CD4-positive, alpha-beta T cell treated with Interleukin-17A for 1 hour (primary cell): ENCODE measurements around the gene MYO18B.

Experiments
- DNase-seq: peaks from one replicate; pipeline ENCODE4 v3.0.0-alpha.2; 2020

MYO18B gene

DNA sequence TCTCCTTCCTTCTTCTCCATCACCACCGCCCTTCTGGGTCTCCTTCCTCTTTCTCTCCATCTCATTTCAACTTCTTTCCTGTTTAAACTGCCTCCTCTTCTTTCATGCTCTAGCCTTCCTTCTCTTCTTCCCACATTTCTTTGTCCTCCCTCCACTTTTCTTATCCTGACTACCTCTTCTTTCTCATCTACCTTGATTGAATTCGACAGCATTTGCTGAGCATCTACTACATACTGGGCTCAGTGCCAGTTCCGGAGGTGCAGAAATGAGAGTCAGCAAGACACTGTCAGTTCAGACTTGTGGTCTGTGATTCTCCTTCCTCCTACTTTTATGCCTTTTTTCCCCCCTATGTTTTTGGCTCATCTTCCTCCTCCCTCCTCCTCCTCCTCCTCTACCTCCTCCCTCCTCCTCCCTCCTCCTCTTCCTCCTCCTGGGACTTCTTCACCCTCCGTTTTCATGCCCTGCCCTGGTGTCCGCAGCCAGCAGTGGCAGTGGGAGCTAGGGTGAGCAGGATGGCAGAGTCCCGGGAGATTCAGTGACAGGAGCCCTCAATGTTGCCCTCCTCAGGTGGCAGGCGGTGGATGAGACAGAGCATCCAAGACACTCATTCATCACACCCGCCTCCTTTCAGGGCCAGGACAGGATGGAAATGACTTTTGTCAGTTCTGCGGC, 281.3 kb downstream of the MYO18B start:
- no peak for DNase-seq

DNA sequence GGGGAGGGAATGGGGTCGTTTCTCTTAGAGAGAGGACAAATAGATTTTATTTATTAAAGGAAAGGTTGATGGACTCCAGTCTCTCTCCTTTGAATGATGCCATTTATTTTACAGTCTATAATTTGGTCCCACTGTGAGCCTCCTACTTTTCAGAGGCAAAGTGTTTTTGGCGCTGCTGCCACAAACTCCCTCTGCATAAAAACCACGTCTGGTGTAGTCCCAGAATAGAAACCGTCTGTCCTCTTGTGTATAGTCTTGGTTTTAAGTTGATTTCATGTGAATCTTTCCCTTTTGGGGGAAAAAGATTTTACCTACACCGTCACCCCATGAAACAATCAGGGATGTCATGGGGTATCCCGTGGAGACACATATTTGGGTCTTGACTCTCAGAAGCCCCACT, 283.6 kb downstream of the MYO18B start:
- no peak for DNase-seq

DNA sequence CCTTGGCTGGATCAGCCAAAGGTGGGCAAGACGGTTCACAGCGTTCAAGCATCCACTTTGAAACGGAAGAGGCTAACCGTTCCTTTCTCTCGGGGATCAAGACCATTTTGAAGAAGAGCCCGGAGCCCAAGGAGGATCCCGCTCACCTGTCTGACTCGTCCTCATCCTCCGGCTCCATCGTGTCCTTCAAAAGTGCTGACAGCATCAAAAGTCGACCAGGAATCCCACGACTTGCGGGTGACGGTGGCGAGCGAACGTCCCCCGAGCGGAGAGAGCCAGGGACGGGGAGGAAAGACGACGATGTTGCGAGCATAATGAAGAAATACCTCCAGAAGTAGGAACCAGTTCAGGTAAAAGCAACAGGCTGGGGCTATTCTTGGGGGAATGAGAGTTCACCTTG, 285.4 kb downstream of the MYO18B start:
- DNase-seq: no peak

DNA sequence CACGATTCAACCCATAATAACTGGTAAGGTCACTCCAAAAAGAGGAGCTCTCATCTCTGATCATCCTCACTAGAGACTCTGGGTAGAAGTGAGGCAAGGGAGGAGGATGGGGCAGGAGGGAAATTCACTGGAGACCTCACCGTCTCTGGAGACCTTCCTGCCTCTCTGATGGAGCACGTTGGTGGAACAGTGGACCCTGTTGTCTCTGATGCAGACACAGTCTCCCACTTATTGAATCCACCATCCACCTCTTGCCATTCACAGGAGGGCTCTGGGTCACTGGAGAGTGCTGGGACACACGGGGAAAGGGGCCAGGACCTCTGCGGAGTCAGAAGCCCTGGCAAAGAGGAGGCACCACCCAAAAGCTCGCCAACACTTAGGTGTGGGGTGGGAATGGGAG, 289.7 kb downstream of the MYO18B start:
- DNase-seq: no peak

DNA sequence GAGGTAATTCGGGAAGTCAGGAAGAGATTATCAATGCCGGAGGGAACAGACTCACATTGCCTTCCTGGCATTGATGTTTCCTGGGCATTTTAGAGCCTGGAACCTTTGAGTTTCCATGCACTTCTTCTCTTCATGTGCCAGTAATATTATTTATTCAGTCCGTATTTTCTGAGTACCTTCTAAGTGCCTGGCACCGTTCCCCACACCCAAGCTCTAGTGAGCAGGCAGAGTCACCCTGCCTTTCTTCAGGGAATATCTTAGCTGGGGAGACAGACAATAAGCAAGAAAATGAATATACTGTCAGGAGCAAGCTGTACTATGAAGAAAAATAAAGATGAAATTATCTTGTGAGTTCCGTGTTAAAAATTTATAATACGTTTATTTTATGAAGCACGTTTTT, 291.1 kb downstream of the MYO18B start:
- no peak for DNase-seq

DNA sequence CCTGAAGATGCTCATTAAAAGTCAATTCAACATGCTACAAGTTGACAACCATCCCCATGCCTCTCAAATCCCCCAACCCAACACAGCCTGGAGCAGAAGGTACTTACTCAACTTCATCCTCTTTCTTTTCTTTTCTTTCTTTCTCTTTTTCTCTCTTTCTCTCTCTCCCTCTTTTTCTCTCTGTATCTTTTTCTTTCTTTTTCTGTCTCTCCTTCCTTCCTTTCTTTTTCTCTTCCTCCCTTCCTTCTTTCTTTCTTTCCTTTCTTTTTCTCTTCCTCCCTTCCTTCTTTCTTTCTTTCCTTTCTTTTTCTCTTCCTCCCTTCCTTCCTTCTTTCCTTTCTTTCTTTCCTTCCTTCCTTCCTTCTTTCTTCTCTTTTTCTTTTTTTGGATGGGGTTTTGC, 291.6 kb downstream of the MYO18B start:
- no peak for DNase-seq

DNA sequence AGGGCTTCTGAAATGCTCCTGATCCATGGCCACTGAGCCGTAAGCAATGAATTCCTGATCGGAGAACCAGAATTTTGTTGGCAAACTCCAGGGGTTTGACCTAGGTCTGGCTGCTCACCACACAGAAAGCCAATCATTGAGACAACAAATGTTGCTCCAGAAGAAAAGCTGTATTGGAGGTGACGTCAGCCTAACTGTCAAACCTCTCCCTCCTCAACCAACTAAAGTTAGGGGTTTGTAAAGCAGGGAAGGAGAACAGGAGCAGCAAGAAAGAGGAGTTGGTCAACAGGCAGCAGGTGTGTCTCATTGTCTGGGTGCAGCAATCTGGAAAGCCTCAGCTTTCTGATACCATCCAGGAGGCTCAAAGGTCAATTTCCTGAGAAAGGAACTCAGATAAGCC, 293.5 kb downstream of the MYO18B start:
- no peak for DNase-seq

DNA sequence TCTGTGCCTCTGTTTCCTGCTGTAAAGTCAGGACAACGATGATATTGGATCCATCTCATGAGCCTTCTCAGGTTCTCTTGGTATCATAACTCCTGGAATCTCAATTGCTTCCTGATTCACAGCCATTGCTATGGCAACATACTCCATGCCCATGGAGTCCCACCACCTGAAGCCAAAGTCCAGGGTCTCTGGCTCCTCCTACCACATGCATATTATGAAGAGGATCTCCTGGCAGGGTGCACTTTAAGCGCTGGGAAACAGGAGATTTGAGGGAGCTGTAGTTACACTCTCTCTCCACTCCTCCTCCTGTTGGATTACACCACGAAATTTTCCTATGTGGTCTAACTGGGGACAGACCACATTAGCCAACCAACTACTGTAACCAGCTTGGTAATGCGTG, 296.4 kb downstream of the MYO18B start:
- DNase-seq: no peak

DNA sequence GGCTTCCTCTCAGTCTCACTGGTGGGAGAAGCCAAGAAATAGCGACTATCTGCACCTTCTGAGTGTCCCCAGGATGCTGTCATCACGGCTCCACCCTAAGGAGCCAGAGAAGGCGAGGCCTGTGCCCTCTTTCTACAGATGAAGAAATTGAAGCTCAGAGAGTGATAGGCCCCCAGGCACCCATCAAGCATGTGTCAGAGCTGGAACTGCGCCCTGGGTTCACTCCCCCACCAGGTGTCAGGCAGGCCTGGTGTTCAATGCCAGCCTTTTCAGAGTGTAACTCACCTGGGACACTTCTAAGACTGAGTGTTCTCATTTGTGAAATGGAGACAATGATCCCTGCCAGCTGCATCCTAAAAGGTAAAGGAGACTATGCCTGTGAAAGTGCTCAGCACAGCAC, 299.9 kb downstream of the MYO18B start:
- DNase-seq: no peak

DNA sequence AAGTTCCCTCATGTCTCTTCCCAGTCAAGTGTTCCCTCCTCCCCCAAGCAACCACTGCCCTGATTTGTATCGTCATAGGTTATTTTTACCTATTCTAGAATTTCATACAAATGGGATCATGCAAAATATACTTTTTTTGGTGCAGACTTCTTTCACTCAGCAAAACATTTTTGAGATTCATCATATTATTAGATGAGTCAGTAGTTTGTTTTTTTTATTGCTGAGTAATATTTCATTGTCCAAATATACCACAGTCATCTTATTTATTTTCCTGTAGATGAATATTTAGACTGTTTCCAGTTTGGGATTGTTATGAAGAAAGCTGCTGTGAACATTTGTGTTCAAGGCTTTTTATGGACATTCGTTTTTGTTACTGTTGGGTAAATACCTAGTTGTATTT, 301.0 kb downstream of the MYO18B start:
- no peak for DNase-seq

DNA sequence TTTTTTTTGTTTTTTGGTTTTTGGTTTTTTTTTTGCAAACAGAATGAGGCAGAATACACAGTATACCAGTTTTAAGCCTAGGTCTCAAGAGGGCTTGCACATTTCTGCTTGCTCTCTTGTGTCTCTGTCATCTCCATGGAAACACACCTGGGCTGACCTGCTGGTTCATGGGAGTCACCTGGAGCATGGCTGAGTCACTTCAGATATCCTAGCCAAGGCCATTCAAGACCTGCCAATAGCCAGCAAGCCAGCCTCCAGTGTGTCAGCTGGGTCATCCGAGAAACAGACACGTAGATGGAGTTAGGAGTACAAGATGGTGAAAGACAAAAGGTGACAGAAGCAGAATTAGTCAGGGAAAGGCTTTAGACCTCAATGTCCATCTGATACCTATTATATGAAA, 303.1 kb downstream of the MYO18B start:
- no peak for DNase-seq

DNA sequence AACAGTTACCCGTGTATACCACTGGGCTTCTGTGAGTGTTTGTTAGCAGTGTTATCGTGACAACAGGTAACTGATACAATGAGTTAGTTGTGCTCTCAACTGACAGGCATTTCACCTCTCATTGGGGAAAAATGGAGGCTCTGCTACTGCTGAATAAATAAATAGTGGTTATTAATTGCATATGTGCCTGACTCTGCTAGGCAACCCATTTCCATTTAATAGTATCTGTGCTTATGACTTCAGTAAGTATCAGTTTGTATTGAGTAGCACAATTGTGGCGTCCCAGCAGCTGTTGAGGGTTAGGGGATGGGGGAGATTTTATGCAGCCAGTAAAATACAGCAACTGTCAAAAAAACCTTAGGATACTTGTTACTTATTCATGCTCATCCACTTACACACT, 303.9 kb downstream of the MYO18B start:
- DNase-seq: no peak

DNA sequence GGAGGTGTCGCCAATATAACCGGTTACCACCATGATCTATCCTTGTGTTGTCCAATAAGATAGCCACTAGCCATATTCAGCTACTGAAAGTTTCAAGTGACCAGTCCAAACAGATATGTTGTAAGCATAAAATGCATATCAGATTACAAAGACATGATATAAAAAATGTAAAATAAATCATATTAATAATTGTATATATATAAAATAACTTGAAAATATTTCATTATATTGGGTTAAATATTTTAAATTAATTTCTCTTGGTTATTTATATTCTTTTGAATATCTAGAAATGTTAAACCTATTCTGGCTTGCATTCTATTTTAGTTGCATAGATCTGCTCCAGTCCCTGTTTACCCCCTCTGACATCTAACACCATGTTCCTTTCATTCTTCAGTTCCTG, 305.5 kb downstream of the MYO18B start:
- no peak for DNase-seq

DNA sequence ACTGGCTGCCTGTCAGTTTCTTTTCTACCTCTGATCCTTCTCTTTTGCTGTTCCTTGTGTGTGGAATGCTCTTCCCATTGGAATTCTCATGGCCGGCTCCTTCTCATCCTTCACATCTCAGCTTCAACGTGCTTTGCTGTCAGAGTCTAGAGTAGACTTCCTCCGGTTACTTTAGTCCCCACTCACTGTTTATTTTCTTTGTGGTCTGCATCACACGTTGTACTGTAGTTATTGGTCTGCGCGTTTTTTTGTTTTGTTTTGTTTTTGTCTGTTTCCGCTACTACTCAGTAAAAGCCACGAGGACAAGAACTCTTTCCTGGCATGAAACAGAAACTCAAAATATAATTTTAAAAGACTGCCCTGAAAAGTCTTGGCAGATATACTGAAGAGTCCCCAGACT, 305.9 kb downstream of the MYO18B start:
- no peak for DNase-seq

DNA sequence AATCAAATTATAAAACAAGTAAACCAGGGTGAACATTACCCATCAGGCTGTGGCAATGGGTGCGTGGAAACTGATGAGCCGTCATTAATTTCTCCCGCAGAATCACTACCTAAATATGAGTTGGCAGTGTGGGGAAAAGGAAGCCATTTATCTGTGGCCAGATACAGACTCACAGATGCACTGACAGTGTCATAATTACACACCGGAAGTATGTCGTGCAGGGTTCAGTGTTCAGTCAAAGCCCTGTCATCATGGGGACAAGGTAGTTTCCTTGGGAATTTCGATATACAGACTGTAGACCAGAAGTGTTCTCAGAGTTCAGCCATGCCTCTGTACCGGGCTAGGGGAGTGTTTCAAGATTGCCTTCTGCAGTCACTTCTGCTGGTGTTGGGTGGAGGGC, 308.1 kb downstream of the MYO18B start:
- DNase-seq: no peak

DNA sequence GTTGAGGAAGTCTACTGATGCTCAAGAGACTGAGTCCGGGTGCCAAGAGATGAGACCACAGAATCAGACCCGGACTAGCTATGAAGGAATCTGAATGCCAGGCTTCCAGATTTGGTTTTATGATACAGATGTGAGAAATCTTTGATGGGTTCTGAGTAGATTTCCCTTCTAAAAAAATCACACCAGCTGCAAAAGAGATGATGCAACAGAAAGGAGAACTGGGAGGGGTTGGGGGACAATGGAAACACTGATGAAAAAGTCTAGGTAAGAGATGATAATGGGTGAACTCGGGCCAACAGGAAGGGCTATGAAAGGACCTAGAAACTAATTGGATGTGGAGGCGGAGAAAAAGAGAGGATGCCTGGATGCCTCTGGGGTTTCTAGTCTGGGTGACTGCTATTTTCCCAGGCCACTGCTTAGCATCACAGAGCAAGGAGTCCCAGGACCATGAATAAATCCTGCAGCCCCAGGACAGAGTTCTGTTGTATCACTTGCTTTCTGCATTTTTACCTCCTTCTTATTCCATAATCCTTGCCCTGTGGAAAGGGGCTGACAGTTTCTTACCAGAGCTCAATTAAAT, 311.8 kb downstream of the MYO18B start:
- DNase-seq: no peak

DNA sequence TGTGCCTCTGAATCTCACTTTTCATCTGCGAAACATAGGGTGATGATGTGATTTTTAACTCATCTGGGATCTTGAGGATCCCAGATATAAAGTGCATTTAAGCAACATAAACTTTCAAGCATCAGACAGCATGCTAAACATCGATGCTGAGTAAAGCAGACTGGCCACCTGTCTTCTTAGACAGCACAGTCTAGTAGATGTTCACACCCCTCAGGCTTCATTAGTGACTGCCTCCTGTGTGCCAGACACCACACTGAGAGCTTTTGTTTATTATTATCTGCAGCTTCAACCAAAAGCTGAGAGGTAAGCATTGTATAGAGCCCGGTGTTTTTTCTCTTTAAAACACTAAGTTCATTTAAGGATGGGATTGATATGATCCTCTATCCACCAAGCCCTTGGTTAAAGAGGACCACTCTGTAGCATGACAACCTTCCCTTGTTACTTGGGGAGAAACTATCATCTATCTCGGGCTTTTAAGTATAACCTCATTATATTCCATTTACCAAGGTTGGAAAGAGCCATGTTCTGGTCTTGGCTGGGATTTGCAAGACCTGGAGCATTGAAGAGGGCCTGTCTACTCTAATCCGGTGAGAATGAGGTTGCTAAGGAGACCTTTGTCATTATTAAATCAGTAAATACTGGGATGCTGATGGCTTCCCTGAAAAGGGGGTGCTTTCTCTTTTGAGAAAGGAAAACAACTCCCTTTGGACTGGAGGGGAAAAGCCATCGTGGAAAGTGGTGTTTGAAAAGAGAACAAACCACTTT, 313.0 kb downstream of the MYO18B start:
- no peak for DNase-seq

DNA sequence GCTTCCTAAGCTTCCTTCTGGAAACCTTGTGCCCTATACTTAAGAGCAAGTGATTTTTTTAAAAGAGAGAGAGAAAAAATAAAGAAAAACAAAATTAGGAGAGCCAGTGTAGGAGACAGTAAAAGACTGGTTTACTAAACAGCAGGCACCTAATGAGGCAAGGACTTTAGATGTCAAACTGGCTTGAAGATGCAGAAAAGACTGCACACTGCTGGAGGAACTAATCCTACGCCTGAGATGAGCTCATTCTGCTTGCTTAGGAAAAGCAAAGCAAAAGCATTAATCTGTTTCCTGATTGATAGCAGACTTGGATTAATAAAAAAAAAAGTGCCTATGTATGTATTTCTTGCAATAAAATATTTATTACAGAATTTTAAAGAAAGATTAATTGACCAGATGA, 313.7 kb downstream of the MYO18B start:
- no peak for DNase-seq

DNA sequence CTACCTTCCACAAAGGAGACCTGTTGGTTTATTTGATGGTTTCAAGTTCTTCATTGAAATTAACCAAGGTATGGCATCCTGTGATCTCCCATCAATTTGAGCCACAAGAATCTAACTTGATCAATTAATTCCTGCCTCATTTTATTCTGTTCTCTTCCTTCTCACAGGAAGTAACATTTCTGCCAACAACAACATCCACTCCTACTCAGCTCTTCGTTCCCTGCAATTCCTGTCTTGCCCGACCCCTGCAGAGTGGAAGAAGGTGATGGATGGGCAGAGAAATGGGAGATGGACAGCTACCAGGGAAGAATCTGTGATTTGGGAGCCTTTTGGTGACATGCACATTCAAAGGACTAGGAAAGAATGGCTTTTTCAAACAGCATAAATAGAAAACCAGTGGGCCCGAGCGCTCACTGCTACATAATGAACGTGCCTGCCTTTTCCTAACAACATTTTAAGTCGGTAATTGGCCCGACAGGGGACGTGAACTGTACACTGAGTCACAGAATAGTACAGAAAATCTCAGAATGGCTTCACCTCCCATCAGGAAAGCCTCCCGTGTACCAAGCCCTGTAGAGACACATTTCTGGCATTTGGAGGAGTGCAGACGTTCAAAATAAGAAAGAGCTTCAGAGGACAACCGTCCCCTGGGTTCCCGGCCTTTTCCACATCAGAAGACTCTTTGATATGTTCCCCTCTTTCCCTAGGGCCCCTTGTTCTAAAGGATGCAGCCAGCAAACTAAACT, 314.6 kb downstream of the MYO18B start:
- DNase-seq: no peak

DNA sequence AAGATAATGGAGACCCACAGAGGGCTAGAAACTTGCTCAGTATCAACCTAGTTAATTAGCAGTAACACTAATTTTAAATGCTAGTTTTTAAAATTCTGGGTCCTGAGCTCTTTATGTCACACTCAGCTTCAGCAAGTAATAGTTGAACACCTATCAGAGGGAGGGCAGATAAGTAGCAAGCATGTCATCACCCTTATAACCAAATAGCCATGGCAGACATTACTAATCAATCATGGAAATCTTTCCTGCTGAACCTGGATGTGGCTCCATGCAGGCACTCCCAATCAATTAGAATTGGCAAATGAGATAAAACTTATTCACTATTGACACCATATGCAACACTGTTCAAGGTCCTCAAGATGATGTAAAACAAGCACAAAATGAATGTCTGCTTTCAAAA, 315.7 kb downstream of the MYO18B start:
- DNase-seq: no peak

DNA sequence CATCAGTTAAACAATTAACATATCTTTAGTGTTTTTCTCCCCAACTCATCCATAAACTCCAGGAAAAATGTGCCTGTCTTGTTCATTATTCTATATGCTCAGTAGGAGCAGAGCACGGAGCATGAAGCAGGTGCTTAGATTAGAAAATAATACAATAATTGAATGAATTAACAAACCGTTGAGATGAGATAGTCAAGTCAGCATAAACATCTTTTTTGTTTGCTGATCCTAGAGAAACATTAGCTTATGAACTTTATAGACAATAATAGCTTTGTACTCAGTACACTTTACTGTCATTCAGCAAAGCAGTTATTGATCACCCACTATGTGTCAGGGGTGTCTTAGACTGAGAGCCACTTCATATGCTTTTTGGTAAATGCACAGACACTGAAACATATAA, 322.1 kb downstream of the MYO18B start:
- no peak for DNase-seq

DNA sequence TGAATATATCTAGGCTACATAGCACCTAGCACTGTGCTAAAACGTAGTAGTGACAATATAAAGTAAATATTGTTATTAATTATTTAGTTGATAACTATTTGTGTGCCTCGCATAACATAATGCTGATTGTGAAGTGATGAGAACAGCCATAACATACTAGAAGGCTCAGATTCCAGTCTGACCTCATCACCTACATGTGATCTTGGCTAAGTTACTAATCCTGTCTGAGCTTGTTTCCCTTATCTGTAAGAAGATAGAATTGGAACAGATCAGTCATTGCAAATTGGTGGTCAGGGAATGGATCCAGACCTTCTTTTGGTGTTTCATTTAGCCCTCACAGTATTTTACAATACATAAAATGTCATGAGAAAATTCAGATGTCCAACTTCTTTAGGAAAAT, 323.9 kb downstream of the MYO18B start:
- DNase-seq: no peak

DNA sequence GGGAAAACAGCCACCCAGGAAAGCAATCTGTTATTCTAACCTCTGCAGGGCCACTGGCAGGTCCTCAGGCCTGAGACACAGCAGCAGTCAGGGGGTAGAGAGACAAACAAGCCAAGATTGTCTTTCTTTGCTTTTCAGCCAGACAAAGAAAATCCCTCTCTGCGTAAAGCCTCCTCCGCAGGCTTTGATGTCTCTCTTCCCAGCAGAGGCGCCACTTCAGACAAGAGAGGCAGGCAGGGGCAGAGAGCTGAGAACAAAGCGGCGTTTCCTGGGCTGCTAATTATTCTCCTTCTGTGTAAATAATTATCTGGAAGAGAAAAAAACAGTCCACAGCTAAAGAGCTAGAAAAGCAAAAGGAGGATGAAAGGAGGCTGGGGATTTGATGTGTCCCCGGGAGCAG, 324.5 kb downstream of the MYO18B start:
- no peak for DNase-seq

DNA sequence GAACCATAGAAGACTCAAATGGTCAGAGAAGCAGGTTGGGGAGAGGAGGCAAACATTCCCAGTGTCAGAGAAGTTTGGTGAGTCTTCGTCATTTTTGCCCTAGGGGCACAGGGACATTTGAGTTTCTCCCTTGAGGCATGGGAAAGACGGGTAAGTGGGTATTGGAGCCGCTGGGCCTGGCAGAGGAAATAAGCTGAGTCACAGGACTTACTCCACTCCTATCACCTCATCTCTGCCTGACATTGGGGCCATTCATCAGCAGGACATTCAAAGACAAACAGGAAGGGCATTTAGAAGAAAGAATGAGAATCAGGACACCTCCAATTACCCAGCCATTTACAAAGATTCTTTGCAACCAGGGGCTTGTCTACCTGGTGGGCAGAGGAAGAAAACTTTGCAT, 326.6 kb downstream of the MYO18B start:
- no peak for DNase-seq
